NCI-H2081 (cell line): ENCODE measurements around the gene PHTF2.

Experiments
- DNase-seq, 2 experiments: peaks; one replicate each; lab custom pipeline; 2025; lab: John Stamatoyannopoulos, UW

Gene PHTF2

DNA sequence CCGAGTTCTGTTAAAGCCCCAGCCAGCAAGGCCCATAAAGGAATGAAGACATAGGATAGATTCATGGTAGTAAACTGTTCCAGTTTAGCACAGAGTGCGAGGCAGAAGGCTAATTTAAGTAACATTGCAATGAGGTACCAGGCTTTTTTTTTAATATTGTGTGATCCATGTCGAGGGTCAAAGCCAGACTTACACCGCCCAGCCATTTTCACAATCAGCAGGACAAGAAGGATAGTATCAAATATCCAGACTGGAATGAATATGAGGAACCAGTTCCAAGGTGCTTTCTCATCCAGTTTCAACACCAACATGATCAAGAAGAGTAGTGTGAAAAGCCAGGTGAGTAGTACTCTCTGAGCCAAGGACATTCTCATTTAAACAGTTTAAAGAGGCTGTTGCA, 4.6 kb upstream of the PHTF2 start:
- DNase-seq: no peak

DNA sequence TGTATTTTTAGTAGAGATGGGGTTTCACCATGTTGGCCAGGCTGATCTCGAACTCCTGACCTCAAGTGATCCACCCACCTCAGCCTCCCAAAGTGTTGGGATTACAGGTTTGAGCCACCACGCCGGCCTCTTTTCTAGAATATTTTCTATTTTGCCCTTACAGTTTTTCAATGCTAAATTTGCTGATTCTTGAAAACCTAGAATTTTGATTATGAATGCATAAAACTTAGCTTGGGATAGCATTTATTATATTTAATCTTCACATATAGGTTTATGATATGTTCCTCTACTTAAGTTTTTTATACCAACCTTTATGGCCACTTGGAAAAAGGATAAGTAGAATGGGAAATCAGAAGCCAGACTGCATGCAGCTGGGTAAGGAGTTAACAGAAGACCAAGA, 2.5 kb upstream of the PHTF2 start:
- no peak for DNase-seq

DNA sequence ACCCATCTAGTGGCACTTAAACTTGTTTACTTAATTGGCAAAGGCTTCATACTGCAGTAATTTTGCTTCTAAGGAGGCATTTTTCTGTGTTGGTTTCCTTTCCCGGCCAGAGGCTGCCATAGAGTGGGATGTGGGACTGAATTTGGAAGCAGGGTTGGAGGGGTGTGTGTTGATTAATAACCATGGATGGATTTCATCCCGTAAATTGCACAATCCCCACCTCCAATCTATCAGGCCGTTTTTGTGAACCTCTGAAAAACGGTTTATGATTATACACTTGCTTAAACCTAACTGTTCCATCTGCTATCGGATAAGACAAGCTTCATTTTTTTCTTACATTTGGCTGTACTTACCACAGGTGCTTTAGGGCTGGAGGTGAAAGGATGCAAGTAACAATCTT, 1.6 kb upstream of the PHTF2 start:
- no peak for DNase-seq

DNA sequence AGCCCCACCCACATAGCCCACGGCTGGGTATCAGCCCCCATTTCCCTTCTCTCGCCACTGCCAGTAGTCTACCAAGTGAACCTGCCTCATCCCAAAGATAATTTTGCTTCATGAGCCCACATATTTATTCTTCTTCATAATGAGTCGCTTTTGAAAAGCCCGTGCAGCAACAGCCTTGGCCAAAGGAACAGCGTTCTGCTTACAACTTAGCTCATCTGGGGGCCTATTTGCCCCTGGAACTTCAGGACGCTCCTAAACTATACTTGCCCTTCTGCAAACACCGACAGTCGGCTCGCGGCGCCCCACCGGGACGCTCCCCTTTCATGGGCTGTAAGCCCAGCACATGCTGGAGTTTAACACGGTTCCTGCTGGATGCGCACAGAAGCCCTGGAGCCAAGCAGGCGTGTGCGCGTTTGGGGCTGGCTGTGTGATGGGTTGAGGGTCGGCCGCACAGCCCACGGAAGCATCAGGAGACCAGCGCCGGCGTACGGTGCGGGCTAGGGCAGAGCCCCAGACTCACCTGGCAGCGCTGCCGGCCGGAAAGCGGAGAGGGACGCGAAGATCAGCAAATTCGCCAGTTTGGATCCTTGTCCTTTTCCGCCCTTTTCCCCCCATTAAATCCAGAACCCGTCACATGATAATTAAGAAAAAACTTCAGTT, 709 bp upstream of the PHTF2 start:
- no peak for DNase-seq

DNA sequence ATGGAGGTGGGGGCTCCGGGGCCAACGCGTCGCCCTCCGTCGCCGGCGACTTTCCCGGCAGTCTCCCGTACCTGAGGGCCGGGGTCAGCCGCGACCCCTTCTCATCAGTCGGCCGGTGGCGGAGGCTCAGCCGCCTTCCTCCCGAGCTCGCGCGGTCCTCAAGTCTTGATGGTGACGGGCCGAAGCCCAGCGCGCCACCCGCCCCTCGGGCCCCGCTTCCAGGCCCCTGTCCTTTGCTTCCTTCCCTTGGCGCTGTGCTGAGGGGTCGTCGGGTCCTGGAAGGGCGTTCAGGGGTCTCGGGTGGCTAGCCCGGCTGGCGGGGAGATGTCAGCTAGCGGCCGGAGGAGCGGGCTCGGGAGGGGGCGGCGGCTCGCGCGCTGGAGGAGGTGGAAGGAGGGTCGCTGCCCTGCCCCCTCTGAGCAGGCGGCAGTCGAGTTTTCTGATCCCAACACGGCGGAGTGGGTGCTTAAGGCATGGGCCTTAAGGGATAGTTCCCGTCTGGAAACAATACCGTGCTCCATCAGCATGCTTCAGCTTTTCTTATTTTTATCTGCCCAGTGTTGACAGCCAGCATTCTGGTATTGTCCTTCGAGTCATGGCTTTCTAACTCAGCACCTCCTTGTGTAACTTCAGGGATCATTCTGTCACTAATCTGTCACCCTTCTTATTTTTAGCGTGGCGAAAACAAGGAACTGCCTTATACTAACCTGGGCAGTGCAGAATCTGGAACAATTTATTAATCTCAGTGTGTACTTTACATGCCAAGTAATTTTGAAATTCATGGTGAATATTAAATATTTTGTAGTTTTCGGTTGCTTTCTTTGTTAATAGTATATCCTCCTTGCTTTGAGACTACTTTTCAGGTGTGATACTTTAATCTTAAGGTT, 748 bp downstream of the PHTF2 start:
- DNase-seq: peak in 1 of 2 experiments; percentile 43

DNA sequence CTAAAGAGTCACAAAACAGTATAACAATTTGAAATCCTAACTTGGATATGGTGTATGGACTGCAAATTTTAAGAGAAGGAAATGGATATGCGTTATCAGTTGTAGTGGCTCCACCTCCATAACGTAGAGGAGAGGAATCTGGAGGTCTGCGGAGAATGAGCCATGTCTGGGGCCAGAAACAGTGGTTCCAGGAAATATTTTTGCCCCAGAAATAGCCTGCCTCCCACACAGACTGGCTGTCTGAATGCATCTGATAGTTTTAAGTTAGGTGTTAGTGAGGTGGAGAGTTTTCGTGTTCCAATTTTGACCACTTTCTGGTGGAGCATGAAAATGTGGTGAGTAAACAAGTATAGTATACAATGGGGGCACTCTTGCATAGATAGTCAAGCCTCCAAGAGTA, 1.6 kb downstream of the PHTF2 start:
- no peak for DNase-seq

DNA sequence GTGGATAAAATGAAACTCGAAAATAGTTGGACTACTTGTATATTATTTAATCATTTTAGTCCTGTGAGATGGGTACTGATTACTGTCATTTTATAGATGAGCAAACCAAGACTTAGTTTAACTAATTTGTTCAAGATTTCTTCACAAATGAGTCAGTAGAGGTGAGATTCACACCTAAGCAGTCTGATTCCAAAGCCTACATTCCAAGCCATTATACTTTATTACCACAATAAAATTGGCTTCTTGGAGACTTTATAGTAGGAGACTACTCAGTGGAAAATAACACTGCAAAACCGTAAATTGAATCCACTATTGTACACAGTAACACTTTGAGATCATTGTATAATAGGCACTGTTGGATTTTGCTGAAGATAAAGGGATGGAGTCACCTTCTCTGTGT, 2.2 kb downstream of the PHTF2 start:
- no peak for DNase-seq

DNA sequence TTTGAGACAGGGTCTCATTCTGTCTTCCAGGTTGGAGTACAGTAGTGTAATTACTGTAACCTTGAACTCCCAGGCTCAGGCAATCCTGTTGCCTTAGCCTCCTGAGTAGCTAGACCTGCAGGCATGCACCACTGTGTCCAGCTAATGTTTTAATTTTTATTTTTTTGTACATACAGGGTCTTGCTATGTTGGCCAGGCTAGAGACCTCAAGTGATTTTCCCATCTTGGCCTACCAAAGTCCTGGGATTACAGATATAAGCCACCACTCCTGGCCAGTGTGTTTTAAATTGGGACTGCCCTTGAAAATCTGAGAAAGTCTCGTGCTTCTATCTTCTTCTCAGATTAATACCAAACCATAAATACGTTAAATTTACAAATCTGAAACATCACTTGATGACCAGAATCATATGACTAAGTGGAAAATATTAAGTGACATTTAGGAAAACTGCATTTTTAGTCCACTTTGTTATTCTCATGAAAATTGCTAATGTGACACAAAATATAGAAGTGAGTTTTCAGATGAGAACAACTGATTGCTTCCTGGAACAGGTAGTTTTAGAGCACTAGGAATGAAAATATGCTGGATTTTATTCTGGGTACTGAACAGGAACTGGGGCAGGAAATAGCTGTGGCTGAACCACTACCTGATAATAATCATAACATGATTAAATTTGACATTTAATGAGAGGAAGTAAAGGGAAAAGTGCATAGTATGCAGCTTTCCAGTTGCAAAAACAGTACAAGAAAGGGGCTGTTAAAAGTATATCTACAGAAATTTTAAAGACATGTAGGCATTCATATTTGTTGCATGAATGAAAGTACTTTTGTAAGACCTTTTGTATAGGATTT, 4.2 kb downstream of the PHTF2 start:
- DNase-seq: no peak

DNA sequence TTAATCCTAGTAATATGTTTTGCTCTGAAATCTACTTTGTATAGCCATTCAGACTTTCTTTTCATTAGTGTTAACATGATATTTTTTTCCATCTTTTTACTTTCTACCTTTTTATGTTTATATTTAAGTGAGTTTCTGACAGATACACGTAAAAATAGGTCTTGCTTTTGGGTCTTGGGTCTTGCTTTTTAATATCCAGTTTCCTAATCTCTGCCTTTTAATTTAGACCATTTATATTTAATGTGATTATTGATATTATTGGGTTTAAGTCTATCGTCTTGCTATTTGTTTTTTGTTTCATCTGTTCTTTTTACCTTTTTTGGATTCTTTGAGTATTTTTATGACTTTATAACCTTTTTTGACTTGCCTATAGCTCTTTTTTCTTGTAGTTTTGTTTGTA, 7.9 kb downstream of the PHTF2 start:
- no peak for DNase-seq

DNA sequence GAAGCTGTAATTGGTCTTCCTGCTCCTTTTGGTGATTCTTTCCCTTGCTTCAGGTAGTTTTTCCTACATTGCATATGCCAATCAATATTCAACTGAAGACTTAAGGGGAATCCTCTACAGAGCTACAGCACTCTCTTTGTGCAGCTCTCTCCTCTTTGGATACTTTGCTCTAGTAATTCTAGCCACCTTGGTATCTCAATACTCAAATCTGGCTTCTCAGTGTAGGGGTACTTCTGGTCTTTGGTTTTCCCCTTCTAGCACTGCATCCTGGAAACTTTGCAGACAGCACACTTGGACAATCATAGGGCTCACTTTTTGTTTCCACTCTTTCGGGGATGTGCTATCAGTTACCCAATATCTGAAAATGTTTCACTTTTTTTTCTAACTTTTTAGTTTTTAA, 9.9 kb downstream of the PHTF2 start:
- DNase-seq: no peak

DNA sequence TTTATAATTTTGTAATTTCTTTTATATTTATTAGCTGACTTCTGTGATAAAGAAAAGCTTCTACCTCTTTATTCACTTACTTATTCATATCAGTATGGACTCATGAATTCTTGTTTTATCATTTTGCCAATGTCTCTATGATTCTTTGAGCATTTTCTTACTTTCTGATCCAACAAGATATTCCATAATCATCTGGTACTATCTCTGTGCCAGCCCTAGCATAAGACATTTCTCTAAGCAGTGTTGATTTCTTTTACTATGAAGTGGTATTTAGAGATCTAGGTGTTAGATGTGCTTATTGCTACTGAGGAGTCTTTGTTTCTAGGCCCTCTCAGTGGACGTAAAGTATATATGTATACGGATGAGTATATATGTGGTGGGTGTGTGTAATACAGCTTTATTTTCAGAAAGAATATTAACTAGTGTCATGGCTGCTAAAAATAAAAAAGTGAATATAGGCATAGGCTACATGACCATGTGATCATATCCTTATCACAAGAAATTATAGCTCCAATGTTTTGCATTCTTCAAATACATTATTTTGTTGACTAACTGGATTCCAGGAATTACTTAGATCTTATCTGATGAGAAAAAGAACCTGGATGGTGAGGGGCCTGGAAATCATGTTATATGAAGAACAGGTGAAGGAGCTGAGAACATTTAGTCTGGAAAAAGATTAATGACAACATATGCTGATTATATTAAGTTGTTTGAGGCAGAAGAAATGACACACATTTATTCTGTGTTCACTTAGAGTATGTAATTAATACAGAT, 13.1 kb downstream of the PHTF2 start:
- no peak for DNase-seq

DNA sequence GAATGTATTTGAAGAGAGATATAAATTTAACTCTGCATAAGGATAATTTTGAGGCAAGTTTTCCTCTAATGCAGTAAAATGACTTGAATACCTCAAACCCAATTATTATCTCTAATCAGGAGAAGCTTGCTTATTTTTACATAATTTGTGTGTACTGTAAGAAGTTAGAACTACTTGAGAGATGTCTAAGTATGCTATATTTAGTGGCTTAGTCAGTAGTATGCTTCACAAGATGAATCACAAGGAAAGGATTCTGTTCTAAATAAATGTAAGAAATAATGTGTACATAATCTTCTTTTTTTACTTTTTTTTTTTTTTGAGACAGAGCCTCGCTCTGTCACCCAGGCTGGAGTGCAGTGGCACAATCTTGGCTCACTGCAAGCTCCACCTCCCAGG, 13.7 kb downstream of the PHTF2 start:
- DNase-seq: no peak

DNA sequence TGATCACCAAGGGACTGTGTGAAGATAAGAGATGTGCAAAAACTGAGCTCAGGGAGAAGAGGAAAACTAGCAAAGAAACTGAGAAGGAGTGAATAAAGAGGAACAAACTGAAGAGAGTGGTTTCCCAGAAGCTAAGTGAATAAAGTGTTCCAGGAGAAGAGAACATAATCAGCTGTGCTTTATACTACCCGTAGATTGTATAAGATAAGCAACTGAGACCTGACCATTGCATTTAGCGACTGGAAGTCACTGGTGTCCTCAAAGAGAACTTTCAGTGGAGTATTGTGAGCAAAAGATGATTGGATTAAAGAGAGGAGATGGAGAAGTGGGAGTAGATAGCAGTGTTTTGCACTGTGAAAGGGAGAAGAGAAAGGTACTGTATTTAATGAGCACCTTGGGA, 14.6 kb downstream of the PHTF2 start:
- no peak for DNase-seq

DNA sequence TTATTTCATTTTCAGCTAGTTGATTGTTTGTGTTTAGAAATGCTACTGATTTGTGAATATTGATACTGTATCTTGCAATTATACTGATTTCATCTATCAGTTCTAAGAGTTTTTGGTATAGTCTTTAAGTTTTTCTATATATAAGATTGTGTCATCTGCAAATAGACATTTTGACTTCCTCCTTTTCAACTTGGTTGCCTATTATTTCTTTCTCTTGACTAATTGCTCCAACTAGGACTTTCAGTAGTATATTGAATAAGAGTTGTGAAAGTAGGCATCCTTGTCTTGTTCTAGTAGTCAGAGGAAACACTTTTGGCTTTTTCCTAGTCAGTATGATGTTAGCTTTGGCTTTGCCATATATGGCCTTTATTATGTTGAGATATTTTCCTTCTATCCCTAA, 20.4 kb downstream of the PHTF2 start:
- DNase-seq: no peak

DNA sequence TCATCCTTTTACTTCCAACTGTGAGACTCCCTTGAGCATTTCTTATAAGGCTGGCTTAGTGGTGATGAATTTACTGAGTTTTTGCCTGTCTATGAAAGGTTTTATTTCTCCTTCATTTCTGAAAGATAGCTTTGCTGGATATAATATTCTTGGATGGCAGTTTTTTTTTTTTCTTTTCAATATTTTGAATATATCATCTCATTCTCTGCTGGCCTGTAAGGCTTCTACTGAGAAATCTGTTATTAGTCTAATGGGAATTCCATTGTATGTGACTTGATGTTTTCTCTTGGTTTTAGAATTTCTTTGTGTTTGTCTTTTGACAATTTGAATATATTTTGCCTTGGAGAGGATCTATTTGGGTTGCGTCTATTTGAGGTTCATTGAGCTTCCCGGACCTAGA, 22.4 kb downstream of the PHTF2 start:
- no peak for DNase-seq

DNA sequence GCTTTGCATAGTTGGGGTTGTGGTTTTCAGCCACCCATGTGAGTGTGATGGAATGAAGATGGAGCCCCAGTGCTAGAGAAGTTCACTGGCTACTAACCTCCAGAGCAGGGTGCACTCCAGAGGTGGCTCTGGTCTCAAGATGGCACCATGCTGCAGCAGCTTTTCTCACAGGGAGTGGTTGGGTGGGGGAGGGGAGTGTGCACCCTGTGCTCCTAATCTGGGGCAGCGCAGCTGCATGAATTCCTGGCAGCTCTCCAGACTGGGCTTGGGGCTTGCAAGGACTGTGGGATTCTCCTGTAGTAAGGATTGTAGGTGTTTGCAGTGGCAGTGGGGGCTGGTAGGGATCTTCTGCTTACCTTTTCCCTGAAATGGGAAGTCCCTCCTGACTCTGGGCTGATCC, 23.7 kb downstream of the PHTF2 start:
- no peak for DNase-seq

DNA sequence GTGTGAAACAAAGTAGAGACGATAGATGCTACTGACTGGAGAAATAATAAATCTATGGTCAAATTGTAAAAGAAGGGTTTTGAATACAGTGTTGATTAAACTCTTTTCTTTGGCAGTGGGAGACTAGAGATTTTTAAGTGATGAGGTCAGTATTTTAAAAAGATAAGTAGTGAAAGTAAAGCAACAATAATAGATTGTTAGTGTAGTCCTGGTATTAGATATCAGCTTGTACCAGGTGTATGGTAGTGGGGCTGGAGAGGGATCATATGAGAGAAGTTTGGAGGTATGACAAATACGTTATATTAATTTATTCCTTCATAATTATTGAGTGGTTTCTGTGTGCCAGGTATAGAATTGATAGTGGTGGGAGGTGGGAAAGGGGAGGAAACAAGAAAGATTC, 25.2 kb downstream of the PHTF2 start:
- no peak for DNase-seq

DNA sequence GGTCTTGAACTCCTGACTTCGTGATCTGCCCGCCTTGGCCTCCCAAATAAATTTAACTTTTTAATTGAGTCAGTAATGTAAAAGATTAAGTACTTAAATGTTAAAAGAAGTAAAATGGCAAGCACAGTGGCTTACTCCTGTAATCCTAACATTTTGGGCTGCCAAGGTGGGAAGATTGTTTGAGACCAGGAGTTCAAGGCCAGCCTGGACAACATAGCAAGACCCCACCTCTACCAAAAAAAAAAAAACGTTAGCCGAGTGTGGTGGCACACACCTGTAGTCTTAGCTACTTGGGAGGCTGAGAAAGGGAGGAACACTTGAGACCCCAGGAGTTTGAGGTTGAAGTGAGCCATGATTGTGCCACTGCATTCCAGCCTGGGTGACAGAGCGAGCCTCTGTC, 26.1 kb downstream of the PHTF2 start:
- DNase-seq: no peak

DNA sequence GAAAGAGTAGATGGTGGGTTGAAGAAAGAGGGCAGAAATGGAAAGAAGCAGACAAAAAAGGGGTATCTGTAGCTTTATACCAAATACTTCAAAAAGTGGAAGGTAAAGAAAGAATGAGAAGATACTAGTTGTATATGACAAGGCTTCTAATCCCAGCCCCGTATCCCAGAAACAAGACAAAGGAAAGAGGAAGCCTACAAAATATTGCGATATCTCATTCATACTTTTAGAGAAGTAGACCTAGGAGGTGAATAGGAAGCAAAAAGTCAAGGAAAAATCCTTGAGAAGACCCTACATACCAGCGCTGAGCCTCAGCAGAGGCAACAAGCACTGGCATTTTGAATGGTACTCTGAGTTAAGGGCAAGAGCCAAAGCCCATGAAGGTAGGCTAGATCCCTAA, 26.6 kb downstream of the PHTF2 start:
- no peak for DNase-seq

DNA sequence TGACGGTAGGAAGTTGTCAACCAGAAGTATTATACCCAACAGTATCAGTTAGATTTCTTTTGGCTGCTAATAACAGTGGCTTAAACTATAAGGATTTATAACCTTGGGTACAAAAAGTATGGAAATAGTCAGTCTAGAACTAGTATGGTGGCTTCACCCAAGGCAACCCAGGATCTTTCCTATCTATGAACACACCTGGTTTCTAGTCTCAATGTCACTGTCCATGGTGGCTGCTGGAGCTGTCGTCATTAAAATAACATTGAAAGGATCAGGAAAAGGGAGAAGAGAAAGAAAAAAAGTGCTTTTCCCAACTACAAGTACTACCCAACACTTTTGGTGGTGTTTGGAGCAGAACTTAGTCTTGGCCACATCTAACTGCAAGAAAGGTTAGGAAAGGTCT, 27.7 kb downstream of the PHTF2 start:
- peak; percentile 17 to 59 for DNase-seq

DNA sequence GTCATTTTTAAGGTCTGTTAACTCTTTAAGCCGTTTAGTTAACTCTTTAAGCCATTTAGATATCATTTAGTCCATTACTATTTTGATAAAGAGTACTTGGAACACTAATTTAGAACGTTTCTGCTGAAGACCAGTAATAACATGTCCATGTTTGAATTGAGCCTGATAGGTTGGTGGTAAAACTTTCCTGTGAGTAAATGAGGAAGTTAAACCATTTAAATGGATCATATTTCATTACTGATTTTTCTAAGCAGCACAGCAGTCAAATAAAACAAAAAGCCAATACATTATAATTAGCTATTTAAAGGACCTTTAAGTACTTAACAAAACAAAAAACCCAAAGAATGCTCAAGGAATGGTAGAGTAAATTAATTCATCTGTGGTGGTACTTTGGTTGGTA, 29.4 kb downstream of the PHTF2 start:
- DNase-seq: peak in 1 of 2 experiments; percentile 60
